ENCODE data around the gene GFI1B. TPM values are rescaled to one million over a fixed set of nuclear protein-coding genes. Genes with fewer than 3 reads are reported as not detected.
A peak's percentile ranks its signal among the peaks of the same experiment; 100 is the strongest.
"Not testable (repeated sequence)": the region's sequence is repeated elsewhere in the genome, so short reads cannot be mapped to it uniquely, and the experiment has no call there.

Gene GFI1B
- polyA plus RNA-seq, 1 experiment, result 0.16 TPM

- POLR2A ChIA-PET, result no interaction called here
- DNase-seq (ENCODE audit: low read depth, low spot score), result no peak
- CTCF ChIA-PET, result interaction anchor here (1.2 to 1.3 kb wide), 2 partner anchors 16 to 28 kb away, joined by 3 read pairs; partner anchors contain the start of gene GFI1B
- H3K27me3 ChIP-seq (ENCODE audit: control insufficient read depth, insufficient read depth, low read length), result peaks cover 51% of the 10 kb centered on the region
- no peak overlapping the region for H3K27ac ChIP-seq (ENCODE audit: low read depth, low read length)
- no peak for TF ChIP-seq CTCF (IDR thresholded peaks at IDR 0.05; ENCODE audit: low read depth, low read length)
- no peak overlapping the region for H3K4me3 ChIP-seq (ENCODE audit: low read depth, low read length)
- H3K9me3 ChIP-seq (ENCODE audit: control insufficient read depth, insufficient read depth, low read length), result no peaks in the 10 kb centered on the region; the same call in 1 of the 2 replicates
Measured at GRCh38 chr9:132994410-132995120, 16.1 kb downstream of the GFI1B start.

GRCh38 chr9:132995121-132995420 is 16.6 kb downstream of the GFI1B start:
- DNase-seq (ENCODE audit: low read depth, low spot score), result no peak
- Histone ChIP-seq H3K27ac (ENCODE audit: low read depth, low read length) (no peak overlapping the region), H3K9me3 (ENCODE audit: control insufficient read depth, insufficient read depth, low read length) (no peaks in the 10 kb centered on the region; the same call in 1 of the 2 replicates), H3K27me3 (ENCODE audit: control insufficient read depth, insufficient read depth, low read length) (peaks cover 56% of the 10 kb centered on the region), H3K4me3 (ENCODE audit: low read depth, low read length) (no peak overlapping the region)
- POLR2A ChIA-PET, result no interaction called here
- no peak for TF ChIP-seq CTCF (IDR thresholded peaks at IDR 0.05; ENCODE audit: low read depth, low read length)
- CTCF ChIA-PET, result interaction anchor here (1.2 to 1.3 kb wide), 2 partner anchors 17 to 27 kb away, joined by 3 read pairs; partner anchors contain the start of gene GFI1B

GRCh38 chr9:132995879-132996278 is 17.4 kb downstream of the GFI1B start:
- CTCF ChIA-PET, result interaction anchor here (0.5 to 2.5 kb wide), 2 partner anchors 22 to 26 kb away, joined by 4 to 8 read pairs; no protein-coding TSS in a partner anchor
- POLR2A ChIA-PET, result no interaction called here
- Histone ChIP-seq H3K4me3 (ENCODE audit: low read depth, low read length) (no peak overlapping the region), H3K9me3 (ENCODE audit: control insufficient read depth, insufficient read depth, low read length) (no peaks in the 10 kb centered on the region; the same call in 1 of the 2 replicates), H3K27me3 (ENCODE audit: control insufficient read depth, insufficient read depth, low read length) (peaks cover 61% of the 10 kb centered on the region), H3K27ac (ENCODE audit: low read depth, low read length) (no peak overlapping the region)
- no peak for DNase-seq (ENCODE audit: low read depth, low spot score)
- TF ChIP-seq CTCF (IDR thresholded peaks at IDR 0.05; ENCODE audit: low read depth, low read length), result no peak

- no peak for DNase-seq (ENCODE audit: low read depth, low spot score)
- no peaks in the 10 kb centered on the region; the same call in 1 of the 2 replicates for H3K9me3 ChIP-seq (ENCODE audit: control insufficient read depth, insufficient read depth, low read length)
- TF ChIP-seq CTCF (IDR thresholded peaks at IDR 0.05; ENCODE audit: low read depth, low read length), result no peak
- POLR2A ChIA-PET, result no interaction called here
- CTCF ChIA-PET, result interaction anchor here (0.5 to 2.5 kb wide), 2 partner anchors 22 to 26 kb away, joined by 4 to 8 read pairs; no protein-coding TSS in a partner anchor
- H3K4me3 ChIP-seq (ENCODE audit: low read depth, low read length), result no peak overlapping the region
- H3K27me3 ChIP-seq (ENCODE audit: control insufficient read depth, insufficient read depth, low read length), result peaks cover 57% of the 10 kb centered on the region
- no peak overlapping the region for H3K27ac ChIP-seq (ENCODE audit: low read depth, low read length)
Measured at GRCh38 chr9:132996526-132996925, 18.0 kb downstream of the GFI1B start.

GRCh38 chr9:132997591-132997990 is 19.1 kb downstream of the GFI1B start:
- no peak for TF ChIP-seq CTCF (IDR thresholded peaks at IDR 0.05; ENCODE audit: low read depth, low read length)
- no peak overlapping the region for H3K4me3 ChIP-seq (ENCODE audit: low read depth, low read length)
- ChIA-PET POLR2A (interaction anchor here (0.5 to 0.6 kb wide), 2 partner anchors 33 to 376 kb away, joined by 3 to 6 read pairs; no protein-coding TSS in a partner anchor), CTCF (interaction anchor here (0.5 to 2.5 kb wide), 4 partner anchors 9 to 96 kb away, joined by 3 to 8 read pairs (median 6); no protein-coding TSS in a partner anchor)
- peak; percentile 32 for DNase-seq (ENCODE audit: low read depth, low spot score)
- H3K27ac ChIP-seq (ENCODE audit: low read depth, low read length), result no peak overlapping the region
- peaks cover 60% of the 10 kb centered on the region for H3K27me3 ChIP-seq (ENCODE audit: control insufficient read depth, insufficient read depth, low read length)
- H3K9me3 ChIP-seq (ENCODE audit: control insufficient read depth, insufficient read depth, low read length), result no peaks in the 10 kb centered on the region; the same call in 1 of the 2 replicates

GRCh38 chr9:132998221-132998620 is 19.7 kb downstream of the GFI1B start:
- ChIA-PET POLR2A (interaction anchor here (0.5 kb wide), 1 partner anchor 32 kb away, joined by 3 read pairs; no protein-coding TSS in a partner anchor), CTCF (interaction anchor here (0.5 to 2.5 kb wide), 3 partner anchors 16 to 97 kb away, joined by 3 to 8 read pairs (median 8); no protein-coding TSS in a partner anchor)
- DNase-seq (ENCODE audit: low read depth, low spot score); H3K27ac ChIP-seq (ENCODE audit: low read depth, low read length); H3K9me3 ChIP-seq (ENCODE audit: control insufficient read depth, insufficient read depth, low read length); H3K4me3 ChIP-seq (ENCODE audit: low read depth, low read length): not testable (repeated sequence)
- H3K27me3 ChIP-seq (ENCODE audit: control insufficient read depth, insufficient read depth, low read length), result peaks cover 63% of the 10 kb centered on the region
